ENCODE measurements around the gene H19.

- TF ChIP-seq SIN3A (IDR thresholded peaks at IDR 0.05; ENCODE audit: borderline replicate concordance, low read depth, low read length), result no peak
- TF ChIP-seq TAF1 (IDR thresholded peaks at IDR 0.05; ENCODE audit: borderline replicate concordance, low read depth, low read length), result no peak
- no peak for TF ChIP-seq REST (IDR thresholded peaks at IDR 0.05; ENCODE audit: low read depth, low read length)
- no peak for TF ChIP-seq YY1 (IDR thresholded peaks at IDR 0.05; ENCODE audit: low read depth)
- no peak for TF ChIP-seq POLR2AphosphoS5 (IDR thresholded peaks at IDR 0.05; ENCODE audit: low read depth, low read length)
- TF ChIP-seq, protein P1, sequence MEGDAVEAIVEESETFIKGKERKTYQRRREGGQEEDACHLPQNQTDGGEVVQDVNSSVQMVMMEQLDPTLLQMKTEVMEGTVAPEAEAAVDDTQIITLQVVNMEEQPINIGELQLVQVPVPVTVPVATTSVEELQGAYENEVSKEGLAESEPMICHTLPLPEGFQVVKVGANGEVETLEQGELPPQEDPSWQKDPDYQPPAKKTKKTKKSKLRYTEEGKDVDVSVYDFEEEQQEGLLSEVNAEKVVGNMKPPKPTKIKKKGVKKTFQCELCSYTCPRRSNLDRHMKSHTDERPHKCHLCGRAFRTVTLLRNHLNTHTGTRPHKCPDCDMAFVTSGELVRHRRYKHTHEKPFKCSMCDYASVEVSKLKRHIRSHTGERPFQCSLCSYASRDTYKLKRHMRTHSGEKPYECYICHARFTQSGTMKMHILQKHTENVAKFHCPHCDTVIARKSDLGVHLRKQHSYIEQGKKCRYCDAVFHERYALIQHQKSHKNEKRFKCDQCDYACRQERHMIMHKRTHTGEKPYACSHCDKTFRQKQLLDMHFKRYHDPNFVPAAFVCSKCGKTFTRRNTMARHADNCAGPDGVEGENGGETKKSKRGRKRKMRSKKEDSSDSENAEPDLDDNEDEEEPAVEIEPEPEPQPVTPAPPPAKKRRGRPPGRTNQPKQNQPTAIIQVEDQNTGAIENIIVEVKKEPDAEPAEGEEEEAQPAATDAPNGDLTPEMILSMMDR (IDR thresholded peaks at IDR 0.05), result no peak
- TF ChIP-seq USF1 (IDR thresholded peaks at IDR 0.05; ENCODE audit: borderline replicate concordance, low read depth), result no peak
- TF ChIP-seq ELF1 (IDR thresholded peaks at IDR 0.05), result no peak
- no peak for TF ChIP-seq NFIC (IDR thresholded peaks at IDR 0.05; ENCODE audit: borderline replicate concordance)
- no peak for TF ChIP-seq FOXJ3 (CRISPR knock-in tag; IDR thresholded peaks at IDR 0.05)
- TF ChIP-seq GABPA (IDR thresholded peaks at IDR 0.05; ENCODE audit: low read depth), result no peak
- no peak for TF ChIP-seq ZBTB33 (IDR thresholded peaks at IDR 0.05; ENCODE audit: borderline replicate concordance, low read depth)
Measured at GRCh38 chr11:2015025-2015424, 17.4 kb upstream of the H19 start.
